B cell (primary cell): ENCODE results near the gene THAP4.

ENCODE experiments used
- EZH2 ChIP-seq: IDR thresholded peaks from 2 replicates; pipeline ENCODE4 v1.6.1; 2012; ENCODE audit warnings: borderline replicate concordance, low read depth, mild to moderate bottlenecking, moderate library complexity, low read length; ENCODE audit not compliant: insufficient read depth, poor library complexity, severe bottlenecking
- TF ChIP-seq, protein P1 (sequence below): fragments of 200-600 bp; IDR thresholded peaks from one replicate; pipeline ENCODE4 v1.8.0; 2022; ENCODE audit warnings: antibody characterized with exemption, mild to moderate bottlenecking

DNA sequence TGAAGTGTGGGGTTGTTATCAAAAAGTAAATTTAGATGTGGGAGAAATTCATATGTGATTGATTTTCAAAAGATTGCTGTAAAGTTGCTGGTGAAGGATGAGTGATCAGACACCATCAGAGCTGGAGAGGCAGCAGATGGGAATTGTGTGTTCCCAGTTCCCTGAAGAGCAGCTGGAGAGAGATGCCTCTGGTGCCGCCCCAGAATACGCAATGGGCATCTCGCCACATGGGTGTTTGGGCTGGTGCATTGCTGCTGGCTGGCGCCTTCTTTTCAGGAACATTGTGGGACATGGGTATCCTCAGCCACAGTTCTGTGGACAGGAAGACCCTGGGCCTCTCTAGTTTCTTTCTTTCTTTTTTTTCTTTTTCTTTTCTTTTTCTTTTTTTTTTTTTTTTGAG is 12.4 kb upstream of the THAP4 start:
- TF ChIP-seq, protein P1, sequence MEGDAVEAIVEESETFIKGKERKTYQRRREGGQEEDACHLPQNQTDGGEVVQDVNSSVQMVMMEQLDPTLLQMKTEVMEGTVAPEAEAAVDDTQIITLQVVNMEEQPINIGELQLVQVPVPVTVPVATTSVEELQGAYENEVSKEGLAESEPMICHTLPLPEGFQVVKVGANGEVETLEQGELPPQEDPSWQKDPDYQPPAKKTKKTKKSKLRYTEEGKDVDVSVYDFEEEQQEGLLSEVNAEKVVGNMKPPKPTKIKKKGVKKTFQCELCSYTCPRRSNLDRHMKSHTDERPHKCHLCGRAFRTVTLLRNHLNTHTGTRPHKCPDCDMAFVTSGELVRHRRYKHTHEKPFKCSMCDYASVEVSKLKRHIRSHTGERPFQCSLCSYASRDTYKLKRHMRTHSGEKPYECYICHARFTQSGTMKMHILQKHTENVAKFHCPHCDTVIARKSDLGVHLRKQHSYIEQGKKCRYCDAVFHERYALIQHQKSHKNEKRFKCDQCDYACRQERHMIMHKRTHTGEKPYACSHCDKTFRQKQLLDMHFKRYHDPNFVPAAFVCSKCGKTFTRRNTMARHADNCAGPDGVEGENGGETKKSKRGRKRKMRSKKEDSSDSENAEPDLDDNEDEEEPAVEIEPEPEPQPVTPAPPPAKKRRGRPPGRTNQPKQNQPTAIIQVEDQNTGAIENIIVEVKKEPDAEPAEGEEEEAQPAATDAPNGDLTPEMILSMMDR, result no peak
- TF ChIP-seq EZH2, result no peak
